GM10847 (cell line): Measurements from ENCODE around the gene INAVA.
A peak's percentile ranks its signal among the peaks of the same experiment; 100 is the strongest.

Experiments
- POLR2A ChIP-seq: IDR thresholded peaks from 2 replicates; pipeline ENCODE4 v1.6.1; 2011; ENCODE audit not compliant: insufficient read length; ENCODE audit errors: extremely low read depth

INAVA gene

GRCh38 chr1:200888349-200888838, 6.3 kb upstream of the INAVA start:
- peak; percentile 68 for TF ChIP-seq POLR2A

GRCh38 chr1:200889571-200889970, 5.1 kb upstream of the INAVA start:
- TF ChIP-seq POLR2A = no peak

GRCh38 chr1:200890027-200890426, 4.7 kb upstream of the INAVA start:
- TF ChIP-seq POLR2A = no peak

GRCh38 chr1:200890818-200891773, 3.6 kb upstream of the INAVA start:
- peak; percentile 30 for TF ChIP-seq POLR2A

- TF ChIP-seq POLR2A = no peak
Observed at GRCh38 chr1:200891774-200892157, 2.9 kb upstream of the INAVA start.

GRCh38 chr1:200892546-200892945, 2.2 kb upstream of the INAVA start:
- no peak for TF ChIP-seq POLR2A

- no peak for TF ChIP-seq POLR2A
Observed at GRCh38 chr1:200892958-200893357, 1.7 kb upstream of the INAVA start.

GRCh38 chr1:200893411-200893901, 1.2 kb upstream of the INAVA start:
- TF ChIP-seq POLR2A = no peak

GRCh38 chr1:200895443-200895789, 716 bp downstream of the INAVA start:
- no peak for TF ChIP-seq POLR2A

GRCh38 chr1:200895801-200896530, 1.3 kb downstream of the INAVA start:
- no peak for TF ChIP-seq POLR2A

GRCh38 chr1:200896531-200897196, 2.0 kb downstream of the INAVA start:
- no peak for TF ChIP-seq POLR2A

- no peak for TF ChIP-seq POLR2A
Observed at GRCh38 chr1:200897259-200897658, 2.6 kb downstream of the INAVA start.

GRCh38 chr1:200899015-200899386, 4.3 kb downstream of the INAVA start:
- TF ChIP-seq POLR2A = no peak

- no peak for TF ChIP-seq POLR2A
Observed at GRCh38 chr1:200899451-200899915, 4.8 kb downstream of the INAVA start.

GRCh38 chr1:200899954-200900867, 5.5 kb downstream of the INAVA start:
- TF ChIP-seq POLR2A = no peak

- TF ChIP-seq POLR2A = no peak
Observed at GRCh38 chr1:200900877-200901276, 6.2 kb downstream of the INAVA start.
